Ishikawa (cell line): ENCODE measurements around the gene MAGI2.

Experiments
- CEBPB ChIP-seq: IDR thresholded peaks from 2 replicates; pipeline ENCODE4 v1.6.1; 2012
- CREB1 ChIP-seq: IDR thresholded peaks from 2 replicates; pipeline ENCODE4 v1.6.1; 2012; ENCODE audit warnings: low read depth
- EGR1 ChIP-seq: IDR thresholded peaks from 2 replicates; pipeline ENCODE4 v1.6.1; 2012
- EP300 ChIP-seq: IDR thresholded peaks from 2 replicates; pipeline ENCODE4 v1.6.1; 2012; ENCODE audit warnings: borderline replicate concordance
- FOXM1 ChIP-seq: IDR thresholded peaks from 2 replicates; pipeline ENCODE4 v1.6.1; 2012; ENCODE audit warnings: low read depth, borderline replicate concordance
- NFIC ChIP-seq: IDR thresholded peaks from 2 replicates; pipeline ENCODE4 v1.6.1; 2012
- RAD21 ChIP-seq: IDR thresholded peaks from 2 replicates; pipeline ENCODE4 v1.6.1; 2012; ENCODE audit warnings: low read depth
- TAF1 ChIP-seq: IDR thresholded peaks from 2 replicates; pipeline ENCODE4 v1.6.1; 2012; ENCODE audit warnings: low read depth, mild to moderate bottlenecking
- TCF12 ChIP-seq: IDR thresholded peaks from 2 replicates; pipeline ENCODE4 v1.6.1; 2012; ENCODE audit warnings: low read depth
- TEAD4 ChIP-seq: IDR thresholded peaks from 2 replicates; pipeline ENCODE4 v1.6.1; 2012
- YY1 ChIP-seq: IDR thresholded peaks from 2 replicates; pipeline ENCODE4 v1.6.1; 2012; ENCODE audit warnings: low read depth
- ZBTB7A ChIP-seq: IDR thresholded peaks from 2 replicates; pipeline ENCODE4 v1.6.1; 2012; ENCODE audit warnings: low read depth
- TF ChIP-seq, protein P1 (sequence below): IDR thresholded peaks from 2 replicates; pipeline ENCODE4 v1.6.1; 2012
- TF ChIP-seq, protein P2 (sequence below): IDR thresholded peaks from 2 replicates; pipeline ENCODE4 v1.6.1; 2012; ENCODE audit warnings: low read depth, mild to moderate bottlenecking
- TF ChIP-seq, protein P3 (sequence below): IDR thresholded peaks from 2 replicates; pipeline ENCODE4 v1.6.1; 2012

Gene MAGI2

DNA sequence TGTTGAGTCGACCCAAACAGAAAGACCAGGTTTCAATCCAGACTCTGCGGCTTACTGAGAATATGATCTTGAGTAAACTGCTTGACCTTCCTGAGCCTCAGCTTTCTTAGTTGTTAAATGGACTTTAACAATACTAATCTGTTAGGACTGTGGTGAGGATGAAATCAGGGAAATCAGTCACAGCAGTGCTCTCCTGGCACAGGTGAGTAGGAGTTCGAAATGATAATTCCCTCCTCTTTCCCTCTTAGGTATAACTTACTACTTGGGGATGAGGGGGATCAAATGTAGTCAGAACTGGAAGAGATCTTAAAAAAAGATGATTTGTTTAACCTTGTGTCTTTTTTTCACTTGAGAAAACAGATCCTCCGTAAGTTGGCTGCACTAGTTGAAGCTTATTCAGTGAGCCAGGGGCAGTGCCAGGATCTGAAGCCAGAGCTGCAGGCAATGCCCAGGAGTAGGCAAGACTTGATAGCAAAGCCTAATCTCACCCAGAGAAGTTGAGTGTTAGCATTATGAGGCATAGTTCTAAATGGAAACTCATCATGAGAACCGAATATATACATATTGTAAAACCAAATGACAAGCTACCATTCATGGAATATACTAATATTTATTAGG lies 1.8 kb upstream of the MAGI2 start:
- TF ChIP-seq CREB1 = no peak

DNA sequence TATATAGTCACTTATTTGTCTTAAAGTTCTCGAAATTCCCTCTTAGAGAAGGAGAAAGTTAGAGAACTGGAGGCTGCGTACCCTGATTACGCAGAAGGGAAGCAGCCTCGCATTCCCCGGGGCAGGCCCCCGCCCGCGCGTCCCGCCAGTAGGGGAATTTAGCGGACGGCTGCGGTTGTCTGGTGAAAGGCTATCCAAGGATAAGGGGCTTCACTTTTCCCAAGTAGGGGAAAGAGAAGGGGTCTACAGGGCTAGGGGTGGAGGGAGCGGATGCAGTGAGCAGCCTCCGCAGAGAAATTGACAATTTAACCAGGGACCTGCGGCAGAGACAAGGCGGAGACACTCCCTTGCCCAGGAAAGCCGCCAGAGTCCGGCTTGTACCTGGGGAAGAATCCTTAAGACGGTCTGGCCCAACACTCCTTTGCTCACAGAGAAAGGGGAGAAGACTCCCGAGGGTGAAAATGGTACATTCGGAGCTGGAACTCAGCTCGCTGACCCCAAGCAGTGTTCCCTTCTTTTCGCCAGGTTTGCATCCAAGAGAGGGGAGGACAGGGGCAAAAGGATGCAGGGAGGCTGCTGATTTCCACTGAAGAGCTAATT lies 994 bp upstream of the MAGI2 start:
- TF ChIP-seq CEBPB = no peak
- TF ChIP-seq, protein P1, sequence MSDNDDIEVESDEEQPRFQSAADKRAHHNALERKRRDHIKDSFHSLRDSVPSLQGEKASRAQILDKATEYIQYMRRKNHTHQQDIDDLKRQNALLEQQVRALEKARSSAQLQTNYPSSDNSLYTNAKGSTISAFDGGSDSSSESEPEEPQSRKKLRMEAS = no peak
- TF ChIP-seq TCF12 = no peak
- TF ChIP-seq EGR1 = no peak
- no peak for TF ChIP-seq CREB1
- TF ChIP-seq TEAD4 = no peak
- no peak for TF ChIP-seq EP300
- TF ChIP-seq ZBTB7A = no peak
- TF ChIP-seq, protein P2, sequence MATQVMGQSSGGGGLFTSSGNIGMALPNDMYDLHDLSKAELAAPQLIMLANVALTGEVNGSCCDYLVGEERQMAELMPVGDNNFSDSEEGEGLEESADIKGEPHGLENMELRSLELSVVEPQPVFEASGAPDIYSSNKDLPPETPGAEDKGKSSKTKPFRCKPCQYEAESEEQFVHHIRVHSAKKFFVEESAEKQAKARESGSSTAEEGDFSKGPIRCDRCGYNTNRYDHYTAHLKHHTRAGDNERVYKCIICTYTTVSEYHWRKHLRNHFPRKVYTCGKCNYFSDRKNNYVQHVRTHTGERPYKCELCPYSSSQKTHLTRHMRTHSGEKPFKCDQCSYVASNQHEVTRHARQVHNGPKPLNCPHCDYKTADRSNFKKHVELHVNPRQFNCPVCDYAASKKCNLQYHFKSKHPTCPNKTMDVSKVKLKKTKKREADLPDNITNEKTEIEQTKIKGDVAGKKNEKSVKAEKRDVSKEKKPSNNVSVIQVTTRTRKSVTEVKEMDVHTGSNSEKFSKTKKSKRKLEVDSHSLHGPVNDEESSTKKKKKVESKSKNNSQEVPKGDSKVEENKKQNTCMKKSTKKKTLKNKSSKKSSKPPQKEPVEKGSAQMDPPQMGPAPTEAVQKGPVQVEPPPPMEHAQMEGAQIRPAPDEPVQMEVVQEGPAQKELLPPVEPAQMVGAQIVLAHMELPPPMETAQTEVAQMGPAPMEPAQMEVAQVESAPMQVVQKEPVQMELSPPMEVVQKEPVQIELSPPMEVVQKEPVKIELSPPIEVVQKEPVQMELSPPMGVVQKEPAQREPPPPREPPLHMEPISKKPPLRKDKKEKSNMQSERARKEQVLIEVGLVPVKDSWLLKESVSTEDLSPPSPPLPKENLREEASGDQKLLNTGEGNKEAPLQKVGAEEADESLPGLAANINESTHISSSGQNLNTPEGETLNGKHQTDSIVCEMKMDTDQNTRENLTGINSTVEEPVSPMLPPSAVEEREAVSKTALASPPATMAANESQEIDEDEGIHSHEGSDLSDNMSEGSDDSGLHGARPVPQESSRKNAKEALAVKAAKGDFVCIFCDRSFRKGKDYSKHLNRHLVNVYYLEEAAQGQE = no peak
- TF ChIP-seq, protein P3, sequence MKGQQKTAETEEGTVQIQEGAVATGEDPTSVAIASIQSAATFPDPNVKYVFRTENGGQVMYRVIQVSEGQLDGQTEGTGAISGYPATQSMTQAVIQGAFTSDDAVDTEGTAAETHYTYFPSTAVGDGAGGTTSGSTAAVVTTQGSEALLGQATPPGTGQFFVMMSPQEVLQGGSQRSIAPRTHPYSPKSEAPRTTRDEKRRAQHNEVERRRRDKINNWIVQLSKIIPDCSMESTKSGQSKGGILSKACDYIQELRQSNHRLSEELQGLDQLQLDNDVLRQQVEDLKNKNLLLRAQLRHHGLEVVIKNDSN = no peak
- no peak for TF ChIP-seq RAD21
- TF ChIP-seq YY1 = no peak
- no peak for TF ChIP-seq FOXM1
- TF ChIP-seq TAF1 = no peak
- TF ChIP-seq NFIC = no peak

DNA sequence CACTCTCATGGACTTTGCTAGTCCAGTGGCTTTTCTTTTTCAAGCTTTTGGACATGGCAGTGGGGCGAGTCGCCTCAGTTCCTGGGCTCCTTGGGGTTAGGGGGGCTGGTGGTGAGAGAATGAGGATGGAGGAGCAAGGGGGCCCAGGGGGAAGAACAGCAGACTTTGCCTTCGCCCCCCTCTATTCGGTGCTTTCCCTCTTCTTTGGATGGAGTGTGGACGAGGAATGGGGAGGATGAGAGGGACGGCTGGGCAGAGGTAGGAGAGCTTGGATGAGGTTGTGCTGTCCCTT lies 255 bp downstream of the MAGI2 start:
- TF ChIP-seq TAF1 (no peak), NFIC (no peak), ZBTB7A (no peak), TCF12 (no peak), CREB1 (no peak), YY1 (no peak), EGR1 (no peak), TEAD4 (no peak), EP300 (no peak), FOXM1 (no peak), CEBPB (no peak), RAD21 (no peak)
- TF ChIP-seq, protein P3 = no peak
- TF ChIP-seq, protein P1 = no peak
- TF ChIP-seq, protein P2 = no peak

DNA sequence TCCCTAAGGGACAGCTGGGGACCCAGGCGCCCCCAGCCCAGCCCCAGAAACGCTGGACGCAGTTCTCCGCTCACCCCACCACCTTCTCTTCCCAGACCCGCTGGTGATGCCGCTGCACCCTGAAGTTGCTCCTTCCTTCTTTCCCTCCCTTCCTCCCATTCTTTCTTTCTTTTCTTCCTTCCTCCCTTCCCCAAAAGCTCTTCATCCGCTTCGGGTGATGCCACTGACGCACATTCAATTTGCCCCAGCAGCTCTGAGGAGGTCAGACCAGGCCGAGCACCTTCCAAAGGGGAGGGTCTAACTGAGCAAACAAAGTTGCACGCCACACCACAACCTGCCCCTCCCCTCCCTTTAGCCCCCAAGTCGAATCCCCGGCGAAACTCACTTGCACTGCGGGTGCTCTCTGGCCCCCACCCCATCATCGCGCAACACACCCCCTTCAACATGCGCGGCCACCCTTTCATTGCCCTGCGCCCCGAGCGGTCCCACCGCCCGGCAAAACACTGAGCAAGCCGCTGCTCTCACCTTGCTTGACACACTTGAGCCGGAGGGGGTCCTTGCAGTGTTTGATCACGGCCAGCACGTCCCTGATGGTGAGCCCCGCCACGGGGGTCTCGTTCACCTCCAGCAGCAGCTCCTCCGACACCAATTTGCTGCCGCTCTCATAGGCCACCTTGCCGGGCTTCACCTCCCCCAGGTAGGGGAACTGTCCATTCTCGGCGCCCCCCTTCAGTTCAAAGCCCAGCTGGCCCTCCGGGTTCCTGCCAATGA lies 787 bp downstream of the MAGI2 start:
- TF ChIP-seq ZBTB7A (no peak), EGR1 (no peak), EP300 (no peak), TEAD4 (no peak), TAF1 (no peak), YY1 (no peak), RAD21 (no peak), CREB1 (no peak), NFIC (no peak), TCF12 (no peak), FOXM1 (no peak), CEBPB (no peak)
- TF ChIP-seq, protein P3 = no peak
- TF ChIP-seq, protein P2 = no peak
- TF ChIP-seq, protein P1 = no peak
